GM23338 (cell line): ENCODE results near the gene CTNNA2. TPM values are rescaled to one million over a fixed set of nuclear protein-coding genes. Genes with fewer than 3 reads are reported as not detected.

Experiments used
- ATAC-seq: fragments of 200-7000 bp; cut with Tn5 transposase; 3 replicates; pipeline ENCODE4 v1.9.1; 2020
- DNase-seq: peaks from one replicate; pipeline ENCODE4 v3.0.0-alpha.2; 2015; ENCODE audit warnings: low spot score
- H2AFZ ChIP-seq: fragments of 200-600 bp; sonication (generic); 2 replicates; pipeline ENCODE4 v1.8.0; 2016; ENCODE audit warnings: antibody characterized with exemption, mild to moderate bottlenecking, moderate library complexity
- H3F3A ChIP-seq: fragments of 200-600 bp; sonication (generic); replicated peaks from 2 replicates; pipeline ENCODE4 v1.8.0; 2017; ENCODE audit warnings: antibody characterized with exemption, mixed run types, low read depth
- H3K27ac ChIP-seq: fragments of 200-600 bp; sonication (generic); 2 replicates; pipeline ENCODE4 v1.6.1; 2016; ENCODE audit warnings: low read depth
- H3K27me3 ChIP-seq: fragments of 200-600 bp; sonication (generic); 2 replicates; pipeline ENCODE4 v1.8.0; 2016; ENCODE audit warnings: mild to moderate bottlenecking, mixed run types, moderate library complexity; ENCODE audit not compliant: insufficient read depth
- H3K36me3 ChIP-seq: fragments of 200-600 bp; sonication (generic); 2 replicates; pipeline ENCODE4 v1.8.0; 2016; ENCODE audit warnings: mild to moderate bottlenecking; ENCODE audit not compliant: insufficient read depth
- H3K4me1 ChIP-seq: fragments of 200-600 bp; sonication (generic); 2 replicates; pipeline ENCODE4 v1.8.0; 2016; ENCODE audit warnings: mild to moderate bottlenecking, moderate library complexity; ENCODE audit not compliant: insufficient read depth
- H3K4me2 ChIP-seq: fragments of 200-600 bp; sonication (generic); 2 replicates; pipeline ENCODE4 v1.7.1; 2017; ENCODE audit warnings: mixed run types
- H3K4me3 ChIP-seq: fragments of 200-600 bp; sonication (generic); 2 replicates; pipeline ENCODE4 v1.6.1; 2016; ENCODE audit warnings: mixed run types
- H3K79me2 ChIP-seq: fragments of 200-600 bp; sonication (generic); replicated peaks from 2 replicates; pipeline ENCODE4 v1.8.0; 2017; ENCODE audit warnings: mild to moderate bottlenecking; ENCODE audit not compliant: insufficient read depth
- H3K9me2 ChIP-seq: fragments of 200-600 bp; sonication (generic); 2 replicates; pipeline ENCODE4 v1.8.0; 2017; ENCODE audit not compliant: insufficient read depth
- H4K20me1 ChIP-seq: fragments of 200-600 bp; sonication (generic); replicated peaks from 2 replicates; pipeline ENCODE4 v1.8.0; 2017; ENCODE audit warnings: mild to moderate bottlenecking; ENCODE audit not compliant: insufficient read depth
- H3K27ac Mint-ChIP-seq: 2 replicates; pipeline ENCODE4 v1.8.0; 2020; ENCODE audit warnings: inconsistent platforms, mild to moderate bottlenecking, moderate library complexity, mixed read lengths
- H3K27me3 Mint-ChIP-seq: 3 replicates; pipeline ENCODE4 v1.8.0; 2022; ENCODE audit warnings: low read depth, mild to moderate bottlenecking, moderate library complexity, mixed read lengths, inconsistent platforms; ENCODE audit not compliant: insufficient read depth, poor library complexity
- H3K36me3 Mint-ChIP-seq: 3 replicates; pipeline ENCODE4 v1.8.0; 2021; ENCODE audit warnings: low read depth, mild to moderate bottlenecking, inconsistent platforms, moderate library complexity, mixed read lengths
- H3K4me1 Mint-ChIP-seq: 3 replicates; pipeline ENCODE4 v1.8.0; 2020; ENCODE audit warnings: mild to moderate bottlenecking, inconsistent platforms, mixed read lengths
- H3K4me3 Mint-ChIP-seq: 3 replicates; pipeline ENCODE4 v1.8.0; 2021; ENCODE audit warnings: moderate library complexity, mild to moderate bottlenecking, inconsistent platforms, mixed read lengths
- H3K9me3 Mint-ChIP-seq: 3 replicates; pipeline ENCODE4 v1.8.0; 2020; ENCODE audit warnings: moderate library complexity, mild to moderate bottlenecking, inconsistent platforms, mixed read lengths
- CREB1 ChIP-seq: fragments of 250-450 bp; sonication (Bioruptor Pico); IDR thresholded peaks from 2 replicates; pipeline ENCODE4 v1.5.0; 2020; ENCODE audit warnings: low read depth, mild to moderate bottlenecking, moderate library complexity
- CTCF ChIP-seq, 2 experiments: fragments of 200-600 bp in 1 of 2; sonication (generic) in 1 of 2; conservative IDR thresholded peaks; 2 replicates each; pipeline versions ENCODE4 v1.5.1 to v1.6.1; 2016 to 2017; ENCODE audit warnings: antibody characterized with exemption in 2 of 2, low read depth in 2 of 2, mild to moderate bottlenecking in 2 of 2, moderate library complexity in 1 of 2
- EZH2phosphoT487 ChIP-seq: fragments of 200-600 bp; sonication (generic); IDR thresholded peaks from one replicate; pipeline ENCODE4 v1.8.1; 2018; ENCODE audit warnings: antibody characterized with exemption; ENCODE audit not compliant: unreplicated experiment
- JUNB ChIP-seq: IDR thresholded peaks from one replicate; pipeline ENCODE4 v1.6.1; 2016; ENCODE audit warnings: antibody characterized with exemption; ENCODE audit not compliant: unreplicated experiment
- POLR2AphosphoS5 ChIP-seq: IDR thresholded peaks from 2 replicates; pipeline ENCODE4 v1.6.1; 2016; ENCODE audit warnings: antibody characterized with exemption, low read depth
- REST ChIP-seq: IDR thresholded peaks from one replicate; pipeline ENCODE4 v1.6.1; 2018; ENCODE audit warnings: antibody characterized with exemption; ENCODE audit not compliant: unreplicated experiment
- ZNF114 ChIP-seq: fragments of 250-450 bp; sonication (Bioruptor Pico); IDR thresholded peaks from 2 replicates; pipeline ENCODE4 v1.5.0; 2020; ENCODE audit warnings: mild to moderate bottlenecking, moderate library complexity
- ZNF331 ChIP-seq: fragments of 250-450 bp; sonication (Bioruptor Pico); IDR thresholded peaks from 2 replicates; pipeline ENCODE4 v1.5.0; 2020; ENCODE audit warnings: low read depth, mild to moderate bottlenecking, moderate library complexity
- ZNF462 ChIP-seq: fragments of 250-450 bp; sonication (Bioruptor Pico); IDR thresholded peaks from 2 replicates; pipeline ENCODE4 v1.5.0; 2020; ENCODE audit warnings: mild to moderate bottlenecking, moderate library complexity
- polyA plus RNA-seq: library from polyadenylated mRNA; unstranded; fragments of >200 nt; fragmentation: Nextera tagmentation; extraction: Ambion mirVana; gene quantifications from 2 replicates; pipeline ENCODE4 v1.2.1, GENCODE V29; 2016
- total RNA-seq: library from RNA; depleted of rRNA; stranded (reverse); fragments of >200 nt; shearing (Covaris generic); gene quantifications from 2 replicates; pipeline ENCODE4 v1.2.3, GENCODE V29; 2014

CTNNA2 gene
- total and polyA plus RNA-seq, 2 experiments from 2014 or later = 6.4 to 15.6 TPM

GRCh38 chr2:79994161-79994560, 481.3 kb downstream of the CTNNA2 start:
- Histone ChIP-seq H3K4me2 (no peak overlapping the region), H3F3A (no peaks in the 10 kb centered on the region), H3K79me2 (no peaks in the 10 kb centered on the region), H3K4me3 (no peak overlapping the region), H3K36me3 (no peaks in the 10 kb centered on the region), H3K27me3 (no peaks in the 10 kb centered on the region), H3K4me1 (no peaks in the 10 kb centered on the region), H3K9me2 (0 out of 2 replicates have a peak, but pooled peaks cover 3% of the 10 kb centered on the region), H3K27ac (no peak overlapping the region), H2AFZ (no peak overlapping the region), H4K20me1 (no peaks in the 10 kb centered on the region)
- Mint-ChIP-seq H3K4me3 (no peak overlapping the region), H3K4me1 (no peaks in the 10 kb centered on the region), H3K27me3 (no peaks in the 10 kb centered on the region), H3K9me3 (no peaks in the 10 kb centered on the region), H3K36me3 (no peaks in the 10 kb centered on the region), H3K27ac (no peak overlapping the region)
- TF ChIP-seq CTCF (conservative IDR thresholded peaks at IDR 0.05; ENCODE audit: low read depth in 2 of 2) = no peak
- TF ChIP-seq EZH2phosphoT487 = no peak
- no peak for TF ChIP-seq POLR2AphosphoS5
- no peak for TF ChIP-seq CREB1 (CRISPR knock-in tag)
- no peak for TF ChIP-seq ZNF331 (CRISPR knock-in tag)
- no peak for TF ChIP-seq JUNB
- ATAC-seq (no peak), DNase-seq (no peak)

- Mint-ChIP-seq H3K4me1 (no peaks in the 10 kb centered on the region), H3K27me3 (no peaks in the 10 kb centered on the region), H3K4me3 (no peak overlapping the region), H3K27ac (no peak overlapping the region), H3K9me3 (no peaks in the 10 kb centered on the region), H3K36me3 (no peaks in the 10 kb centered on the region)
- Histone ChIP-seq H3K79me2 (no peaks in the 10 kb centered on the region), H3K27me3 (no peaks in the 10 kb centered on the region), H3K9me2 (0 out of 2 replicates have a peak, but pooled peaks cover 3% of the 10 kb centered on the region), H3K27ac (no peak overlapping the region), H3K36me3 (no peaks in the 10 kb centered on the region), H4K20me1 (no peaks in the 10 kb centered on the region), H3K4me2 (no peak overlapping the region), H2AFZ (no peak overlapping the region), H3K4me1 (no peaks in the 10 kb centered on the region), H3K4me3 (no peak overlapping the region), H3F3A (no peaks in the 10 kb centered on the region)
- DNase-seq (no peak), ATAC-seq (no peak)
- TF ChIP-seq REST = no peak
- TF ChIP-seq POLR2AphosphoS5 = no peak
- TF ChIP-seq ZNF462 (CRISPR knock-in tag) = no peak
- no peak for TF ChIP-seq ZNF331 (CRISPR knock-in tag)
- TF ChIP-seq ZNF114 = no peak
These were observed 482.1 kb downstream of the CTNNA2 start for GRCh38 chr2:79994965-79995364.
